HG03520 (cell line): ENCODE data around the gene STARD13.

Source experiments
- ATAC-seq: cut with Tn5 transposase; IDR thresholded peaks from one replicate; pipeline ENCODE4 v1.9.1; 2021; ENCODE audit warnings: mild to moderate bottlenecking, moderate library complexity; ENCODE audit not compliant: unreplicated experiment

The STARD13 gene

DNA sequence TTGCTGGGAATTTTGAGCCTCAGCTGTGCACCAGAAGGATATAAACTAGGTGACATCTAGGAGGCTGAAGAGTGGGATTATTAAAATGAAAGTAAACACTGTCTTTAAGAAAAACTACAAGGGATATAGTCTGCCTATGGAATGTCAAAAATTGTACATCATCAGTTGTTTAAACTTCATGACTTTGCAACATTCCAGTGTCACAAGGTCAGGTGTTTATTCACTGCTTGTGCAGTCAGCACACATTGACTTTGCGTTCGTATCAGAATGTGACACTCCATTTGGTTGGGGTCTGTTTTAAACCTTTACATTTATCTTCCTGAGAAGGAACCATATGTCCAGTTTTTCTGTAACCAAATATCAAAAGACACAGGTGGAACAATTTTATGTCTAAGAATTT, 183.7 kb downstream of the STARD13 start:
- no peak for ATAC-seq

DNA sequence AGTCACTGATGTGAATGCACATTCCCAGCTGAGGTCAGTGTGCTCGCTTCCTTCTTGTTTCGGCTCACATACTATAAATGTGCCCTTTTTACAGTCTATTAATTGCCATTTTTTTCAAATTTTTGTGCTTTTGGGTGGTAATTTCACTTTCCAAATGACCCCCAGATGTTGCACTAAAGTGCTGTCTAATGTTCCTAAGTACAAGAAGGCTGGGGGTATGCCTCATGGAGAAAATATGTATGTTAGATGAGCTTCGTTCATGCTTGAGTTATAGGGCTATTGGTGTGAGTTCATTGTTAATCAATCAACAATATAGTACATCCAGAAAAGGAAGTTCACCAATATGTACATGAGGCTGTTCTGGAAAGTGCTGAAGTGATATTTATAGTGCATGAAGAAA, 184.7 kb downstream of the STARD13 start:
- ATAC-seq, result no peak

DNA sequence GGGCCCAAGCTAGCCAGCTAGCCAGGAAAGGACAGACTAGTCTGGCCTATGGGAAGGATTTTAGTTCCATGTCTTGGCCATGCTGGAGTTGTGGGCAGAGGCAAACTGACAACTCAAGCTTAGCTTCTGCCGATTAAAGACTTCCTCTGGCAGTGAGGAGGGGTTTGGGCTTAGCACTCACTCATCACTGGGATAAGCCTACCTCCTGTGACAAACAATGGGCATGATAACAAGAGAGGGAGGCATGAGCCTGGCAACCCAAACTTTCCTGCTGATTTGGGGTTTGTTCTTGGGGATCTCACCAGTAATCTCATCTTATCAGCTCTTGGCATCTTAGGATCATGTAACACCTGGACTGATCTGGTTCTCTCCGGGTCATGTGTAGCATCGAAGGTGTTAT, 185.7 kb downstream of the STARD13 start:
- no peak for ATAC-seq

DNA sequence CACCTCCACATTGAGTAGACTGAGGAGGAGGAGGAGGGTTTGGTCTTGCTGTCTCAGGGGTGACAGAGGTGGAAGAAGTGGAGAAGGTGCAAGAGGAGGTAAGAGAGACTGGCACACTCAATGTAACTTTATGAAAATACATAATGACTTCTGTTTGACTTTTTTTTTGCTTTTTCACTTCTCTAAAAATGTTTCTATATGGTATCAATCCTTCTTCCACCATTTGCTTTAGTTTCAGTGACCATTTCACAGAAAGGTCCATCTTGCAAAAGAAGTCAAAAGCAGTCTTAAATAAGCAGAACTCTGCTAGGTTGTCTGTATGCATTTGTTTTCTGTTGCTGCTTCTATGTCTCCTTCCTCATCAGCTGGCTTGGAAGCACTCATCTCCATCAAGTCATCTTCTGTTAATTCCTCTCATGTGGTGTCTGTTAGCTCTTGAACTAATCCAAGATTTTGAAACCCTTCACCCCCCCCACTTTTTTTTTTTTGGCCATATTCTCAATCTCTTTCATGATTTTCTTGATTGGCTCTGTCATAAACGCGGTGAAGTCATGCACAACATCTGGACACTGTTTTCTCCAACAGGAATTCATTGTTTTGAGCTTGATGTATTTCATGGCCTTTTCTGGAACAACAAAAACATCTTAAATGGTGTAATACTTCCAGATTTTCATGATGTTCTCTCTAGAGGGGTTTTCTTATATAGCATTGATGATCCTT, 188.5 kb downstream of the STARD13 start:
- no peak for ATAC-seq

GRCh38 chr13:33092073-33092987, 193.2 kb downstream of the STARD13 start:
- no peak for ATAC-seq

DNA sequence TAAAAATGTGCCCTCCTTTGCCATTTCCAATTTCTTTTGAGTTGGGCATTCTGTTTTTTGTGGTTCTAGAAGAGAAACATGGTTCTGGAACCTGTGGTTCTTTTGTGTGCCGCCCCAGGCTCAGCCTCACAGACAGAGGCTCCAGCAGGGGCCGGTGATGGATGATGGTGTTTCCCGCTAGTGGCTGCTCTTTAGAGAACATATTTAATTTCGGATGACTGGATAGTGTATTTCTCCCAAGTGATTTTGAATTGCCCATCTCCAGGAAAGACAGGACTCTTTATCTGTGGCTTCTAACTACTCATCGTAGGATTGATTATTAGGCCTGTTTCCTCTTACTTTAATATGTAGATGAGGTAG, 194.2 kb downstream of the STARD13 start:
- ATAC-seq, result no peak

- ATAC-seq, result no peak
These were observed 194.7 kb downstream of the STARD13 start for GRCh38 chr13:33090755-33091414.

GRCh38 chr13:33089311-33089710, 196.2 kb downstream of the STARD13 start:
- no peak for ATAC-seq

- ATAC-seq, result no peak
These were observed 197.8 kb downstream of the STARD13 start for GRCh38 chr13:33087790-33088189.

DNA sequence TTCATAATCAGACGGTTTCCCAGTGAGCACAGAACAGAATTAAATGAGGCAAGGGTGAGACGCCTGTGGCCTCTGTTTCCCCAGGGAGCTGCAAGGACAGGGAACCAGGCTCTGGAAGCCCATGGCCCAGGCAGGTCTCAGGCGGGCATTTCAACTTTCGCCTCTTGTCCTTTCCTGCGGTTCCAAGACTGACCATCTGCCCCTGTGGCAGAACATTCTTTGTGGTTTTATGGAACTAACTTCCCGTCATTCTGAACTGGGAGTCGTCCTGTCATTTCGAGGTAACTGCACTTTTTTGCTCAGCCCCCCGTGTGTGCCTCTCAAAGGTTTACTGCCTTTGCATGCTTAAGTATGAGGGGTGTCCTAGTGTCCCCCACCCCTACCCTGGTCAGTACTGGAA, 198.5 kb downstream of the STARD13 start:
- no peak for ATAC-seq

DNA sequence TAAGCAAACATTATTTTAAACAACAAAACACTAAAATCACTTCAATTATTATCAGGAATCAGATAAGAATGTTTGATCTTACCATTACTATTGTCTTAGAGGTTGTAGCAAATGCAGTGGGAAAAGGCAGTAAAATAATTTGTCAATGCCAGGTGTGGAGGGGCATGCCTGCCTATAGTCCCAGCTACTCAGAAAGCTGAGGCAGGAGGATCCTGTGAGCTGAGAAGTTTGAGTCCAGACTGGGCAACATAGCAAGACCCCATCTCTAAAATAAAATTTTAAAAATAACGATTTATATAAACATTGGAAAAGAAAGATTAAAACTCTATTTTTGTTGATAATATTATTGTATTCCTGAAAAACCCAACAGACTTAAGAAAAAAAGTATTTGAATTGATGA, 202.5 kb downstream of the STARD13 start:
- ATAC-seq, result no peak

GRCh38 chr13:33081666-33082065, 203.9 kb downstream of the STARD13 start:
- ATAC-seq, result no peak

GRCh38 chr13:33080972-33081590, 204.5 kb downstream of the STARD13 start:
- ATAC-seq, result no peak

DNA sequence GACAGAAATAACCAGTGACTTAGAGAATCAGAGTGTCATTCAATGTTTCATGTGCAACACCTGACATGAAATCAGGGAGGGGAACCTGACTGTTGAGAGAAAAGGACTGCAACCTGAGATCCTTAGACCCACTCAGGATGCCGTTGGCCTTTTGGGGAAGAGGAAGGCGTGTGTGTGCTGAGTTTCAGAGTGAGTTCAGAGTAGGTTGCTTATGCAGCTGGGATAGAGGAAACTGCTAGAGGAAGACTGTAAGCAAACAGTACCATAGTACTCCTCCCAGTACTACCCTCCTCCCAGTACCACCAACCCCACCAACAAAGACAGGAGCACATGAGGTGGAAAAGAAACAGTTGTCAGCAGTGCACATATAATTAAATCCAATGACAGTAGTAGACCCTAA, 205.6 kb downstream of the STARD13 start:
- ATAC-seq, result no peak

GRCh38 chr13:33078263-33078662, 207.3 kb downstream of the STARD13 start:
- no peak for ATAC-seq

- no peak for ATAC-seq
These were observed 209.3 kb downstream of the STARD13 start for GRCh38 chr13:33076001-33076992.

DNA sequence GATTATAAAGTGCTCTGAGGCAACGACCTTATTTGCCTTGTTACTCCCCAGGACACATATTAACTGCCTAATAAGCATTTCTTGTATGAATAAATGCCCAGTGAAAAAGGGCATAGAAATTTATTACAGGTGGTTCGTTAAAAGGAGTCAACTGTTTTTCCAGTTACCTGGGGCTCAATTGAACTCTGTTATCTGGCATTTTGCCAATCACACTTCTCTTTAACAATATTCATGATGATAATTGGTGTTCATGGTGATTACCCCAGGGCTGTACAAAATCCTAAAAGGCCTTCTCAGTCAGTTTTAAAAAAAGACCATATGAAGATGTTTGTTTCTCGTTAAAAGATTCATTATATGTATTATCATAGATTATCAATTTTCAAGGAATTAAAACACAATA, 212.2 kb downstream of the STARD13 start:
- no peak for ATAC-seq

DNA sequence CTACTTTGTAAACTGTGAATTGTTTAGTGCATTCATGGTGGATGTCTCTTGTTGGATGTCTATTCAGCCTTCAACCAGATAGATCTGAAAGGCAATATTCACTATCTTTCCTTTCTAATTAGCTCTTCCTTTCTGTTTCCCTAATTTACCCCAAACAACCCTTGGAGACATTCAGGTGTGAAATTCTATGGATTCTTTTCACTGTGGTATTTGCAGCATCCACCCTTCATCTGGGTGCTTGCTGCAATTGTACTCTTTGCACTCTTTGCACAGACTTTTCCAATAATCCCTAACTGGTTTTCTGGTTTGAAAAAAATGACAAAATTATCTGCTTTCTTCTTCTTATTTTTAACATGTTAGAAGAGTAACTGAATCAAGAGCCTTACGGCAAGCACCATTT, 212.8 kb downstream of the STARD13 start:
- no peak for ATAC-seq

DNA sequence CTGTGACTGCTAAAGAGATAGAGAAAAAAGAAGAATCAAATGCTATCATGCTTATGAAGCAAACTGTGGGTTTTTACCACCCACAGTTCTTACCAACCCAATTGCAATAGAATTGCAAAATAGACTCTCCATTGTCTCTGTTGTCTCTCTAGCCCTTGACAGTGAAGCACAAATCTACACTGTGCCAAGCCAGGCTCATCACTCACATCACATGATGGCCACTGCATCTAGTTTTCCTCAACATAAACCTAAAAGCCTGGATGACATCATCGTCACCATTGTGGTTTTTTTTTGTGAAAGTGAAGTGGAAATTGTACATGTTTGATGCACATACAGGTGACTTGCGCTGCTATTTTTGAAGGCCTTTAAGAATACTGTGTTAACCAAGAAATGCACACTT, 213.3 kb downstream of the STARD13 start:
- no peak for ATAC-seq

GRCh38 chr13:33070713-33071112, 214.8 kb downstream of the STARD13 start:
- no peak for ATAC-seq
